Activated CD4-positive, alpha-beta T cell treated with anti-CD3 and anti-CD28 coated beads for 48 hours (primary cell): ENCODE data around the gene SYNE2.
"Not testable (repeated sequence)": the region's sequence is repeated elsewhere in the genome, so short reads cannot be mapped to it uniquely, and the experiment has no call there.

Experiments used
- DNase-seq: peaks from one replicate; pipeline ENCODE4 v3.0.0-alpha.2; 2020

Gene SYNE2

GRCh38 chr14:63966407-63966806 lies 113.6 kb downstream of the SYNE2 start:
- no peak for DNase-seq

GRCh38 chr14:63972323-63972932 lies 119.6 kb downstream of the SYNE2 start:
- no peak for DNase-seq

GRCh38 chr14:63974176-63974575 lies 121.4 kb downstream of the SYNE2 start:
- DNase-seq: no peak

- DNase-seq: no peak
Observed at GRCh38 chr14:63981569-63981968, 128.8 kb downstream of the SYNE2 start.

GRCh38 chr14:63982156-63982555 lies 129.4 kb downstream of the SYNE2 start:
- no peak for DNase-seq

GRCh38 chr14:63982629-63983028 lies 129.8 kb downstream of the SYNE2 start:
- DNase-seq: no peak

- DNase-seq: no peak
Observed at GRCh38 chr14:63986789-63987533, 134.2 kb downstream of the SYNE2 start.

GRCh38 chr14:63988579-63988978 lies 135.8 kb downstream of the SYNE2 start:
- DNase-seq: no peak

- no peak for DNase-seq
Observed at GRCh38 chr14:63991833-63992232, 139.0 kb downstream of the SYNE2 start.

- no peak for DNase-seq
Observed at GRCh38 chr14:63992858-63993257, 140.1 kb downstream of the SYNE2 start.

GRCh38 chr14:63993992-63994391 lies 141.2 kb downstream of the SYNE2 start:
- DNase-seq: no peak

GRCh38 chr14:63995285-63995684 lies 142.5 kb downstream of the SYNE2 start:
- no peak for DNase-seq

- no peak for DNase-seq
Observed at GRCh38 chr14:63996016-63996415, 143.2 kb downstream of the SYNE2 start.

GRCh38 chr14:63996625-63997220 lies 143.9 kb downstream of the SYNE2 start:
- DNase-seq: no peak

GRCh38 chr14:64000749-64001148 lies 147.9 kb downstream of the SYNE2 start:
- no peak for DNase-seq

- DNase-seq: no peak
Observed at GRCh38 chr14:64005822-64006221, 153.0 kb downstream of the SYNE2 start.

- no peak for DNase-seq
Observed at GRCh38 chr14:64008016-64008415, 155.2 kb downstream of the SYNE2 start.

- peak; percentile 6 for DNase-seq
Observed at GRCh38 chr14:64012003-64012402, 159.2 kb downstream of the SYNE2 start.

GRCh38 chr14:64012720-64013119 lies 159.9 kb downstream of the SYNE2 start:
- no peak for DNase-seq

GRCh38 chr14:64025479-64025878 lies 172.7 kb downstream of the SYNE2 start:
- DNase-seq: no peak

- DNase-seq: no peak
Observed at GRCh38 chr14:64026600-64026999, 173.8 kb downstream of the SYNE2 start.

GRCh38 chr14:64035143-64035542 lies 182.3 kb downstream of the SYNE2 start:
- no peak for DNase-seq

- not testable (repeated sequence) for DNase-seq
Observed at GRCh38 chr14:64037869-64038745, 185.3 kb downstream of the SYNE2 start.
